HCT116 (cell line): Measurements from ENCODE around the gene SOHLH2. TPM values are rescaled to one million over a fixed set of nuclear protein-coding genes. Genes with fewer than 3 reads are reported as not detected.

Experiments
- ATAC-seq: fragments of 200-7000 bp; cut with Tn5 transposase; 2 replicates; pipeline ENCODE4 v1.9.1; 2020; ENCODE audit warnings: mild to moderate bottlenecking, moderate library complexity
- BruUV-seq: library from RNA; stranded (reverse); fragments of 400-500 nt; replicated peaks from 2 replicates; lab custom pipeline; 2021; lab: Mats Ljungman, UMichigan
- CTCF ChIA-PET: fragments of 300-600 bp; sonication (Branson Sonifier 250); formaldehyde crosslinking; loops from one replicate; lab custom pipeline; 2021; ENCODE audit warnings: antibody characterized with exemption; lab: Charles Lee
- POLR2A ChIA-PET: fragments of 300-600, 350-600 bp; sonication (Branson Sonifier 250); formaldehyde crosslinking; loops from one replicate; lab custom pipeline; 2021; ENCODE audit warnings: antibody characterized with exemption; lab: Charles Lee
- RAD21 ChIA-PET, 2 experiments: fragments of 300-600 bp; sonication (Branson Sonifier 250); formaldehyde crosslinking; loops; one replicate each; lab custom pipeline; 2023; ENCODE audit warnings: low total read pairs in 2 of 2; ENCODE audit not compliant: uncharacterized antibody in 2 of 2, unreplicated experiment in 2 of 2, low non-redundant PET in 1 of 2; lab: Charles Lee
- DNase-seq: peaks from one replicate; pipeline ENCODE4 v3.0.0-alpha.2; 2010; ENCODE audit warnings: low read depth, low spot score
- H2AFZ ChIP-seq: fragments of 200-600 bp; shearing (Covaris generic), sonication (generic); 2 replicates; pipeline ENCODE4 v1.6.1; 2017; ENCODE audit warnings: low read depth, mixed run types, mixed read lengths, antibody characterized with exemption, low read length; ENCODE audit not compliant: poor library complexity, severe bottlenecking
- H3K27ac ChIP-seq: 2 replicates; pipeline ENCODE4 v1.5.1; 2012; ENCODE audit warnings: low read depth, low read length
- H3K27me3 ChIP-seq: fragments of 200-600 bp; sonication (generic); 2 replicates; pipeline ENCODE4 v1.6.1; 2016; ENCODE audit warnings: mixed run types, low read length, mixed read lengths; ENCODE audit not compliant: insufficient read depth
- H3K36me3 ChIP-seq, 2 experiments: fragments of 200-500 bp in 1 of 2; fragments of 200-600 bp in 1 of 2; sonication (Bioruptor generic) in 1 of 2; sonication (generic) in 1 of 2; 2 replicates each; pipeline versions ENCODE4 v1.5.1 to v1.6.1; 2014 to 2016; ENCODE audit warnings: low read length in 2 of 2, inconsistent platforms in 1 of 2, mixed read lengths in 1 of 2, mixed run types in 1 of 2; ENCODE audit not compliant: insufficient read depth in 2 of 2, control insufficient read depth in 1 of 2
- H3K4me1 ChIP-seq, 2 experiments: fragments of 200-600 bp in 1 of 2; sonication (generic) in 1 of 2; 2 replicates each; pipeline versions ENCODE4 v1.5.1 to v1.6.1; 2012 to 2017; ENCODE audit warnings: low read length in 2 of 2, inconsistent platforms in 1 of 2, mild to moderate bottlenecking in 1 of 2, mixed read lengths in 1 of 2, mixed run types in 1 of 2, moderate library complexity in 1 of 2; ENCODE audit not compliant: insufficient read depth in 2 of 2, control insufficient read depth in 1 of 2
- H3K4me2 ChIP-seq: fragments of 200-600 bp; sonication (generic); 2 replicates; pipeline ENCODE4 v1.6.1; 2017; ENCODE audit warnings: mixed run types, low read length, mixed read lengths
- H3K4me3 ChIP-seq, 2 experiments: fragments of 200-600 bp in 1 of 2; sonication (generic) in 1 of 2; replicated peaks in 1 of 2; 2 replicates each; pipeline ENCODE4 v1.5.1; 2011 to 2016; ENCODE audit warnings: low read length in 2 of 2, control low read depth in 1 of 2, low read depth in 1 of 2, mild to moderate bottlenecking in 1 of 2, mixed read lengths in 1 of 2, mixed run types in 1 of 2
- H3K79me2 ChIP-seq: fragments of 200-600 bp; sonication (generic); 2 replicates; pipeline ENCODE4 v1.6.1; 2017; ENCODE audit warnings: mild to moderate bottlenecking, mixed run types, low read length, moderate library complexity, mixed read lengths; ENCODE audit not compliant: insufficient read depth
- H3K9ac ChIP-seq: fragments of 200-600 bp; sonication (generic); 2 replicates; pipeline ENCODE4 v1.6.1; 2016; ENCODE audit warnings: low read length, mixed read lengths
- H3K9me2 ChIP-seq: fragments of 200-600 bp; sonication (generic), shearing (Covaris generic); 2 replicates; pipeline ENCODE4 v1.6.1; 2017; ENCODE audit warnings: mixed run types, mild to moderate bottlenecking, moderate library complexity; ENCODE audit not compliant: insufficient read depth
- H3K9me3 ChIP-seq, 2 experiments: fragments of 200-500 bp in 1 of 2; fragments of 200-600 bp in 1 of 2; sonication (Bioruptor generic) in 1 of 2; sonication (generic) in 1 of 2; 2 replicates each; pipeline ENCODE4 v1.6.1; 2014 to 2017; ENCODE audit warnings: low read length in 2 of 2, mixed read lengths in 2 of 2, inconsistent platforms in 1 of 2, low read depth in 1 of 2, mild to moderate bottlenecking in 1 of 2, mixed run types in 1 of 2, moderate library complexity in 1 of 2; ENCODE audit not compliant: control insufficient read depth in 1 of 2, insufficient read depth in 1 of 2
- H4K20me1 ChIP-seq: fragments of 200-600 bp; sonication (generic), shearing (Covaris generic); 2 replicates; pipeline ENCODE4 v1.6.1; 2017; ENCODE audit warnings: mixed run types, mild to moderate bottlenecking, moderate library complexity; ENCODE audit not compliant: insufficient read depth
- CBX3 ChIP-seq: IDR thresholded peaks from 2 replicates; pipeline ENCODE4 v1.6.1; 2012; ENCODE audit warnings: low read depth
- CEBPB ChIP-seq: IDR thresholded peaks from 2 replicates; pipeline ENCODE4 v1.6.1; 2012; ENCODE audit warnings: low read depth
- CTCF ChIP-seq, 3 experiments: fragments of 200-600 bp in 1 of 3; sonication (generic) in 1 of 3; IDR thresholded peaks in 2 of 3; conservative IDR thresholded peaks in 1 of 3; 2 replicates each; pipeline ENCODE4 v1.5.1; 2012 to 2017; ENCODE audit warnings: low read depth in 2 of 3, low read length in 2 of 3, antibody characterized with exemption in 1 of 3, borderline replicate concordance in 1 of 3, control low read depth in 1 of 3, mild to moderate bottlenecking in 1 of 3, mixed read lengths in 1 of 3, mixed run types in 1 of 3, moderate library complexity in 1 of 3; ENCODE audit not compliant: insufficient read depth in 1 of 3
- EGR1 ChIP-seq: IDR thresholded peaks from 2 replicates; pipeline ENCODE4 v1.6.1; 2012; ENCODE audit warnings: low read depth
- ELF1 ChIP-seq: IDR thresholded peaks from 2 replicates; pipeline ENCODE4 v1.6.1; 2012; ENCODE audit warnings: low read depth, borderline replicate concordance
- EZH2 ChIP-seq: fragments of 200-600 bp; sonication (generic); IDR thresholded peaks from 2 replicates; pipeline ENCODE4 v1.6.1; 2017; ENCODE audit warnings: antibody characterized with exemption, mixed run types
- FOSL1 ChIP-seq: IDR thresholded peaks from 2 replicates; pipeline ENCODE4 v1.6.1; 2012; ENCODE audit warnings: low read depth
- POLR2A ChIP-seq: IDR thresholded peaks from 2 replicates; pipeline ENCODE4 v1.7.0; 2011; ENCODE audit warnings: borderline replicate concordance; ENCODE audit not compliant: insufficient read depth, insufficient read length; ENCODE audit errors: extremely low read depth
- POLR2AphosphoS5 ChIP-seq: IDR thresholded peaks from 2 replicates; pipeline ENCODE4 v1.6.1; 2011; ENCODE audit warnings: mild to moderate bottlenecking, low read depth, low read length, moderate library complexity
- RAD21 ChIP-seq: IDR thresholded peaks from 2 replicates; pipeline ENCODE4 v1.6.1; 2012; ENCODE audit warnings: low read depth, mild to moderate bottlenecking
- SIN3A ChIP-seq: IDR thresholded peaks from 2 replicates; pipeline ENCODE4 v1.6.1; 2012; ENCODE audit warnings: low read depth
- SRF ChIP-seq: IDR thresholded peaks from 2 replicates; pipeline ENCODE4 v1.6.1; 2012; ENCODE audit warnings: low read depth
- TCF7L2 ChIP-seq: IDR thresholded peaks from 2 replicates; pipeline ENCODE4 v1.7.0; 2011; ENCODE audit warnings: borderline replicate concordance, inconsistent platforms; ENCODE audit not compliant: insufficient read depth, insufficient read length; ENCODE audit errors: extremely low read depth
- YY1 ChIP-seq: IDR thresholded peaks from 2 replicates; pipeline ENCODE4 v1.6.1; 2011; ENCODE audit warnings: low read length, low read depth, moderate library complexity, mild to moderate bottlenecking; ENCODE audit not compliant: insufficient replicate concordance; ENCODE audit errors: extremely low read depth
- ZFX ChIP-seq: fragments of 450-650 bp; IDR thresholded peaks from 2 replicates; pipeline ENCODE4 v1.6.1; 2017
- ZNF274 ChIP-seq: fragments of 200-500 bp; sonication (Bioruptor generic); IDR thresholded peaks from 2 replicates; pipeline ENCODE4 v1.6.1; 2014; ENCODE audit warnings: mild to moderate bottlenecking, low read depth, low read length, inconsistent platforms
- intact Hi-C: fragments of 100-400 bp; cut with micrococcal nuclease; formaldehyde crosslinking; loops from 2 replicates; pipeline ENCODE4 v1.10.0; 2022
- total RNA-seq: library from RNA; stranded (reverse); gene quantifications from one replicate; pipeline ENCODE4 v1.2.1, GENCODE V29; 2021; ENCODE audit not compliant: unreplicated experiment
- TF ChIP-seq, protein P1 (sequence below): IDR thresholded peaks from 2 replicates; pipeline ENCODE4 v1.6.1; 2012
- TF ChIP-seq, protein P2 (sequence below): IDR thresholded peaks from 2 replicates; pipeline ENCODE4 v1.6.1; 2012; ENCODE audit warnings: low read depth
- TF ChIP-seq, protein P3 (sequence below): IDR thresholded peaks from 2 replicates; pipeline ENCODE4 v1.6.1; 2011; ENCODE audit warnings: mild to moderate bottlenecking, low read length, moderate library complexity; ENCODE audit not compliant: insufficient replicate concordance; ENCODE audit errors: extremely low read depth

Gene SOHLH2
- total RNA-seq, 1 experiment from 2014 or later = not detected

DNA sequence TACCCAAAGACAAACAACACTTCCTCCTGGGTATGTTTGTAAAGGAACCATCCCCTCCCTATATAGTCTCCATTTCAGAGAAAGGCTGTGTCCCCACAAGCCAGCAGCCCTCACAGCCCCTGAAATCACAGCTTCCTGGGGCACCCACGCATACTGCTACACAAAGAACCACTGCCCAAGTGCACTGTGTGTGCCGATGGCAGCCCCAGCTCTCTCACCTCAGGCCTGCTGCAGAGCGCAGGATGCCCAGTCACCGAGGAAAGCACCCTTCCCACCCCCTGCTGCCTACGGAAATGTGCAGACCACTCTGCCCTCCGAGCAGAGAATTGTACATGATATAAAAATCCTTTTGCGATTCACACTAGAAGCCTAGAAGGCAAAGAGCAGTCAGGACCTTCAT is 39.4 kb downstream of the SOHLH2 start:
- H3K9ac ChIP-seq = no peak overlapping the region
- ATAC-seq = no peak
- no peaks in the 10 kb centered on the region for H3K79me2 ChIP-seq
- intact Hi-C loops = no loop called here
- no TSS peak for BruUV-seq
- H3K27ac ChIP-seq = no peak overlapping the region
- H3K36me3 ChIP-seq = no peaks in the 10 kb centered on the region
- no peak for DNase-seq
- no peaks in the 10 kb centered on the region for H3K4me1 ChIP-seq
- no peak overlapping the region for H3K4me2 ChIP-seq
- ChIA-PET POLR2A (no interaction called here), CTCF (no interaction called here), RAD21 (no interaction called here)
- no peaks in the 10 kb centered on the region for H3K9me2 ChIP-seq
- H2AFZ ChIP-seq = no peak overlapping the region
- H4K20me1 ChIP-seq = no peaks in the 10 kb centered on the region
- TF ChIP-seq TCF7L2 (no peak), CTCF (IDR thresholded peaks at IDR 0.05 in 2 of 3, conservative IDR thresholded peaks at IDR 0.05 in 1 of 3; ENCODE audit: borderline replicate concordance in 1 of 3, insufficient read depth in 1 of 3, low read depth in 2 of 3, low read length in 2 of 3) (no peak), POLR2A (no peak), YY1 (no peak), SIN3A (no peak), CBX3 (no peak), POLR2AphosphoS5 (no peak), ZNF274 (no peak), ELF1 (no peak), FOSL1 (no peak), SRF (no peak), ZFX (no peak), EZH2 (no peak), CEBPB (no peak), RAD21 (no peak), EGR1 (no peak)
- TF ChIP-seq, protein P1, sequence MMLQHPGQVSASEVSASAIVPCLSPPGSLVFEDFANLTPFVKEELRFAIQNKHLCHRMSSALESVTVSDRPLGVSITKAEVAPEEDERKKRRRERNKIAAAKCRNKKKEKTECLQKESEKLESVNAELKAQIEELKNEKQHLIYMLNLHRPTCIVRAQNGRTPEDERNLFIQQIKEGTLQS = no peak
- TF ChIP-seq, protein P2, sequence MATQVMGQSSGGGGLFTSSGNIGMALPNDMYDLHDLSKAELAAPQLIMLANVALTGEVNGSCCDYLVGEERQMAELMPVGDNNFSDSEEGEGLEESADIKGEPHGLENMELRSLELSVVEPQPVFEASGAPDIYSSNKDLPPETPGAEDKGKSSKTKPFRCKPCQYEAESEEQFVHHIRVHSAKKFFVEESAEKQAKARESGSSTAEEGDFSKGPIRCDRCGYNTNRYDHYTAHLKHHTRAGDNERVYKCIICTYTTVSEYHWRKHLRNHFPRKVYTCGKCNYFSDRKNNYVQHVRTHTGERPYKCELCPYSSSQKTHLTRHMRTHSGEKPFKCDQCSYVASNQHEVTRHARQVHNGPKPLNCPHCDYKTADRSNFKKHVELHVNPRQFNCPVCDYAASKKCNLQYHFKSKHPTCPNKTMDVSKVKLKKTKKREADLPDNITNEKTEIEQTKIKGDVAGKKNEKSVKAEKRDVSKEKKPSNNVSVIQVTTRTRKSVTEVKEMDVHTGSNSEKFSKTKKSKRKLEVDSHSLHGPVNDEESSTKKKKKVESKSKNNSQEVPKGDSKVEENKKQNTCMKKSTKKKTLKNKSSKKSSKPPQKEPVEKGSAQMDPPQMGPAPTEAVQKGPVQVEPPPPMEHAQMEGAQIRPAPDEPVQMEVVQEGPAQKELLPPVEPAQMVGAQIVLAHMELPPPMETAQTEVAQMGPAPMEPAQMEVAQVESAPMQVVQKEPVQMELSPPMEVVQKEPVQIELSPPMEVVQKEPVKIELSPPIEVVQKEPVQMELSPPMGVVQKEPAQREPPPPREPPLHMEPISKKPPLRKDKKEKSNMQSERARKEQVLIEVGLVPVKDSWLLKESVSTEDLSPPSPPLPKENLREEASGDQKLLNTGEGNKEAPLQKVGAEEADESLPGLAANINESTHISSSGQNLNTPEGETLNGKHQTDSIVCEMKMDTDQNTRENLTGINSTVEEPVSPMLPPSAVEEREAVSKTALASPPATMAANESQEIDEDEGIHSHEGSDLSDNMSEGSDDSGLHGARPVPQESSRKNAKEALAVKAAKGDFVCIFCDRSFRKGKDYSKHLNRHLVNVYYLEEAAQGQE = no peak
- TF ChIP-seq, protein P3, sequence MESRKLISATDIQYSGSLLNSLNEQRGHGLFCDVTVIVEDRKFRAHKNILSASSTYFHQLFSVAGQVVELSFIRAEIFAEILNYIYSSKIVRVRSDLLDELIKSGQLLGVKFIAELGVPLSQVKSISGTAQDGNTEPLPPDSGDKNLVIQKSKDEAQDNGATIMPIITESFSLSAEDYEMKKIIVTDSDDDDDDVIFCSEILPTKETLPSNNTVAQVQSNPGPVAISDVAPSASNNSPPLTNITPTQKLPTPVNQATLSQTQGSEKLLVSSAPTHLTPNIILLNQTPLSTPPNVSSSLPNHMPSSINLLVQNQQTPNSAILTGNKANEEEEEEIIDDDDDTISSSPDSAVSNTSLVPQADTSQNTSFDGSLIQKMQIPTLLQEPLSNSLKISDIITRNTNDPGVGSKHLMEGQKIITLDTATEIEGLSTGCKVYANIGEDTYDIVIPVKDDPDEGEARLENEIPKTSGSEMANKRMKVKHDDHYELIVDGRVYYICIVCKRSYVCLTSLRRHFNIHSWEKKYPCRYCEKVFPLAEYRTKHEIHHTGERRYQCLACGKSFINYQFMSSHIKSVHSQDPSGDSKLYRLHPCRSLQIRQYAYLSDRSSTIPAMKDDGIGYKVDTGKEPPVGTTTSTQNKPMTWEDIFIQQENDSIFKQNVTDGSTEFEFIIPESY = no peak
- H3K9me3 ChIP-seq = peaks cover 0 to 23% of the 10 kb centered on the region in 2 experiments; a peak in 1 of 4 replicates
- no peak overlapping the region for H3K4me3 ChIP-seq
- H3K27me3 ChIP-seq = no peaks in the 10 kb centered on the region
